ENCODE data around the gene PRUNE2.

PRUNE2 gene

DNA sequence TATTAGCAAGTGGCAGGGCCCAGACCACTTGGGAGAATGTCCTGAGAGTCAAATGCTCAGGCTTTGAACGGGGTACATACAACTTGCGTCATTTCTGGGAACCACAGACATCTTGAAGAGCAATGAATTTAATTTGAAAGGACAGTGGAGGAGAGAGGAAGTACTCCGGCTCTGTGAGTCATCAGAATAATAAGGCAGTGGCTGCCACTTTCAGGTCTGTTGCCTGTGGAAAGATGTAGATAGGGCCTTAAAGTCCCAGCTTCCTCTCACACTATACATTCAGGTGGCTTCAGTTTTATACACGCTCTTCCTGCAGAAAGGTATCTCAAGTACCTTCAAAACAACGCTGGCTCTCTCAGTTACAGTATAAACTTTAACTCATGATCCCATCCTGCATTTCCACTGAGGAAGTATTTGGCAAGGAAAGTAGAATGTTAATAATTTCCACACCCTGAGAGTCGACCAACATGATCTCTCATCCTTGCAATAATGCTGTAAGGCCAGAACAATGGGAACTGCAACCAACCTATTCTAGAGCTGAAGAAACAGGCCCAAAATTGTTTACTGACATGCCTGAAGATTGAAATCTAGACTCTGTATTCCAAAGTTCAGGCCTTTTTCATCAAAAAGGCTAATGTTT, 6.8 kb upstream of the PRUNE2 start:
- TF ChIP-seq CTCF (IDR thresholded peaks at IDR 0.05; ENCODE audit: low read depth, low read length), result no peak
- no peak overlapping the region for H3K4me3 ChIP-seq (ENCODE audit: low read depth, low read length)

GRCh38 chr9:76911971-76912370, 6.1 kb upstream of the PRUNE2 start:
- H3K4me3 ChIP-seq (ENCODE audit: low read depth, low read length), result no peak overlapping the region
- no peak for TF ChIP-seq CTCF (IDR thresholded peaks at IDR 0.05; ENCODE audit: low read depth, low read length)

- no peak overlapping the region for H3K4me3 ChIP-seq (ENCODE audit: low read depth, low read length)
- TF ChIP-seq CTCF (IDR thresholded peaks at IDR 0.05; ENCODE audit: low read depth, low read length), result no peak
Observed at GRCh38 chr9:76910861-76911260, 4.9 kb upstream of the PRUNE2 start.

DNA sequence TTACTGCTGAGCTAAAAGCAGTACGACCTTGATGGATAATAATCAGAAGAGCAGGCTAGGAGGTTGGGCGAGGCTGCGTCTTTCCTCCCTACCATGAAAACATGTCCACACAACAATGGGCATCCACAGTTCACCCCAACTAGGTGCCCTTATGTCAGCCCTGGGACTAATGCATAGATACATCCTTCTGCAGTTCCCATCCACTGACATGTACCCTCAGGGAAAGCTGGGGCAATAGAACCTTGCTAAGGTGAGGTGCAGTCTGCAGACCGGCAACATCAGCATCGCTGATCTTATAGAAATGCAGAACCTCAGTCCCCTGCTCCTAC, 697 bp upstream of the PRUNE2 start:
- H3K4me3 ChIP-seq (ENCODE audit: low read depth, low read length), result no peak overlapping the region
- TF ChIP-seq CTCF (IDR thresholded peaks at IDR 0.05; ENCODE audit: low read depth, low read length), result no peak

- no peak for TF ChIP-seq CTCF (IDR thresholded peaks at IDR 0.05; ENCODE audit: low read depth, low read length)
- H3K4me3 ChIP-seq (ENCODE audit: low read depth, low read length), result no peak overlapping the region
Observed at GRCh38 chr9:76904661-76905457, 1.1 kb downstream of the PRUNE2 start.

DNA sequence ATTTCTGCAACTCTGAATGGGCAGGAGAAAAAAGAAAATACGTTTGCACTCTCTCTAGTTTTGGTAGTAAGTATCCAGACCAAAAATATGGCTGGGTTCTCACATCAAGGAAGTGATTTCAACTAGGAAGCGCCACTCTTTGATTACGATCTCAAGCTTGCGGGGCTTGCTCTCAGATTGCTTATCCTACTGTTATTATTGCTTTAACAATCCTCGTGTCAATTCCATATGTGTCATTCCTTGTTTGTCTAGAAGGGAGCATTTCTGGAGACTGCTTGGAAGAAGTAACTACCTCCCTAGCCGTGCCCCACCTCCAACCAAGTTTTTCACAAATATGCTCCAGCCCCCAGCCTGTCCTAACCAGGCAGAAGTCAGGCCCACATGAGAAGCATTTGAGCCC, 3.5 kb downstream of the PRUNE2 start:
- TF ChIP-seq CTCF (IDR thresholded peaks at IDR 0.05; ENCODE audit: low read depth, low read length), result no peak
- H3K4me3 ChIP-seq (ENCODE audit: low read depth, low read length), result no peak overlapping the region

GRCh38 chr9:76901801-76902200, 4.1 kb downstream of the PRUNE2 start:
- no peak for TF ChIP-seq CTCF (IDR thresholded peaks at IDR 0.05; ENCODE audit: low read depth, low read length)

More at GRCh38 chr9:76901801-76902200, 4.1 kb downstream of the PRUNE2 start:
- no peak overlapping the region for H3K4me3 ChIP-seq (ENCODE audit: low read depth, low read length)

Measured in WI38 (cell line).